OCI-LY7 (cell line): ENCODE data around the gene ADCYAP1. TPM values are rescaled to one million over a fixed set of nuclear protein-coding genes. Genes with fewer than 3 reads are reported as not detected.
"Not testable (repeated sequence)": the region's sequence is repeated elsewhere in the genome, so short reads cannot be mapped to it uniquely, and the experiment has no call there.

Source experiments
- BruUV-seq: library from RNA; stranded (reverse); fragments of 400-500 nt; replicated peaks from 2 replicates; lab custom pipeline; 2021; lab: Mats Ljungman, UMichigan
- CTCF ChIA-PET: fragments of 300-600 bp; sonication (Branson Sonifier 250); formaldehyde crosslinking; loops from one replicate; lab custom pipeline; 2022; ENCODE audit warnings: antibody characterized with exemption; ENCODE audit not compliant: unreplicated experiment; lab: Charles Lee
- POLR2A ChIA-PET: fragments of 300-600 bp; sonication (Branson Sonifier 250); formaldehyde crosslinking; loops from one replicate; lab custom pipeline; 2022; ENCODE audit warnings: antibody characterized with exemption; lab: Charles Lee
- DNase-seq: peaks from one replicate; pipeline ENCODE4 v3.0.0-alpha.2; 2015; ENCODE audit warnings: low spot score
- H2AFZ ChIP-seq: fragments of 200-600 bp; sonication (generic), shearing (Covaris generic); 2 replicates; pipeline ENCODE4 v1.6.1; 2014; ENCODE audit warnings: mild to moderate bottlenecking, antibody characterized with exemption, low read length, moderate library complexity
- H3K27ac ChIP-seq: fragments of 200-600 bp; sonication (generic); 2 replicates; pipeline ENCODE4 v1.5.1; 2014; ENCODE audit warnings: mixed run types, low read depth, mild to moderate bottlenecking, moderate library complexity, low read length, inconsistent platforms; ENCODE audit not compliant: poor library complexity, severe bottlenecking
- H3K36me3 ChIP-seq: fragments of 200-600 bp; sonication (generic); 2 replicates; pipeline ENCODE4 v1.6.1; 2014; ENCODE audit warnings: mild to moderate bottlenecking, antibody characterized with exemption, low read length, moderate library complexity, mixed read lengths; ENCODE audit not compliant: insufficient read depth
- H3K4me1 ChIP-seq: fragments of 200-600 bp; sonication (generic); 2 replicates; pipeline ENCODE4 v1.5.1; 2014; ENCODE audit warnings: mild to moderate bottlenecking, low read length; ENCODE audit not compliant: insufficient read depth, poor library complexity, severe bottlenecking
- H3K4me2 ChIP-seq: fragments of 200-600 bp; sonication (generic); 2 replicates; pipeline ENCODE4 v1.6.1; 2014; ENCODE audit warnings: mild to moderate bottlenecking, low read length
- H3K4me3 ChIP-seq: fragments of 200-600 bp; sonication (generic); 2 replicates; pipeline ENCODE4 v1.5.1; 2014; ENCODE audit warnings: mild to moderate bottlenecking, low read depth, low read length; ENCODE audit not compliant: poor library complexity, severe bottlenecking
- H3K79me2 ChIP-seq: fragments of 200-600 bp; sonication (generic); 2 replicates; pipeline ENCODE4 v1.6.1; 2016; ENCODE audit warnings: low read depth, mild to moderate bottlenecking, low read length, moderate library complexity, mixed read lengths; ENCODE audit not compliant: insufficient read depth
- H3K9me2 ChIP-seq: fragments of 200-600 bp; sonication (generic); 2 replicates; pipeline ENCODE4 v1.6.1; 2016; ENCODE audit warnings: mild to moderate bottlenecking, low read length, mixed read lengths; ENCODE audit not compliant: insufficient read depth
- H3K9me3 ChIP-seq: fragments of 200-600 bp; sonication (generic); 2 replicates; pipeline ENCODE4 v1.6.1; 2014; ENCODE audit warnings: mild to moderate bottlenecking, mixed run types, low read length, mixed read lengths
- H4K20me1 ChIP-seq: fragments of 200-600 bp; sonication (generic); 2 replicates; pipeline ENCODE4 v1.6.1; 2014; ENCODE audit warnings: mild to moderate bottlenecking, antibody characterized with exemption, low read length, moderate library complexity, mixed read lengths; ENCODE audit not compliant: insufficient read depth
- CTCF ChIP-seq: fragments of 200-600 bp; sonication (generic); conservative IDR thresholded peaks from 2 replicates; pipeline ENCODE4 v1.5.1; 2014; ENCODE audit warnings: mild to moderate bottlenecking, antibody characterized with exemption, low read length, moderate library complexity, mixed read lengths
- EZH2phosphoT487 ChIP-seq: fragments of 200-600 bp; sonication (generic); IDR thresholded peaks from 2 replicates; pipeline ENCODE4 v1.6.1; 2018; ENCODE audit warnings: low read depth, borderline replicate concordance, mild to moderate bottlenecking, mixed run types, antibody characterized with exemption, low read length, moderate library complexity, mixed read lengths
- intact Hi-C: fragments of 100-400 bp; cut with micrococcal nuclease; formaldehyde crosslinking; loops from one replicate; pipeline ENCODE4 v1.10.0; 2022; ENCODE audit not compliant: unreplicated experiment
- total RNA-seq, 2 experiments: library from RNA; depleted of rRNA in 1 of 2; stranded (reverse); fragments of >200 nt in 1 of 2; shearing (Covaris generic) in 1 of 2; gene quantifications; 2 replicates each; pipeline ENCODE4 v1.2.3, GENCODE V29; 2014 to 2022

Gene ADCYAP1
- total RNA-seq, 2 experiments from 2014 or later, result not detected

GRCh38 chr18:864872-865273, 39.8 kb upstream of the ADCYAP1 start:
- Histone ChIP-seq H3K36me3 (no peaks in the 10 kb centered on the region), H4K20me1 (no peaks in the 10 kb centered on the region), H3K9me3 (no peaks in the 10 kb centered on the region), H2AFZ (no peak overlapping the region), H3K9me2 (no peaks in the 10 kb centered on the region), H3K4me1 (no peaks in the 10 kb centered on the region), H3K27ac (no peak overlapping the region), H3K79me2 (no peaks in the 10 kb centered on the region), H3K4me3 (no peak overlapping the region), H3K4me2 (no peak overlapping the region)
- intact Hi-C loops, result no loop called here
- TF ChIP-seq EZH2phosphoT487 (no peak), CTCF (peak; percentile 88)
- ChIA-PET POLR2A (interaction anchor here (0.5 kb wide), 1 partner anchor 135 kb away, joined by 3 read pairs; no protein-coding TSS in a partner anchor), CTCF (no interaction called here)
- peak; percentile 57 for DNase-seq
- no TSS peak for BruUV-seq

GRCh38 chr18:867257-867656, 37.4 kb upstream of the ADCYAP1 start:
- Histone ChIP-seq H2AFZ (no peak overlapping the region), H3K9me3 (no peaks in the 10 kb centered on the region), H3K79me2 (no peaks in the 10 kb centered on the region), H3K4me2 (no peak overlapping the region), H3K9me2 (no peaks in the 10 kb centered on the region), H3K4me3 (no peak overlapping the region), H3K27ac (no peak overlapping the region), H3K4me1 (no peaks in the 10 kb centered on the region), H4K20me1 (no peaks in the 10 kb centered on the region), H3K36me3 (no peaks in the 10 kb centered on the region)
- no peak for DNase-seq
- TF ChIP-seq CTCF, result no peak
- TF ChIP-seq EZH2phosphoT487, result no peak
- CTCF ChIA-PET, result no interaction called here
- no TSS peak for BruUV-seq
- POLR2A ChIA-PET, result no interaction called here
- intact Hi-C loops, result no loop called here

GRCh38 chr18:873426-873825, 31.2 kb upstream of the ADCYAP1 start:
- H3K9me2 ChIP-seq, H3K27ac ChIP-seq, H3K36me3 ChIP-seq, H3K4me2 ChIP-seq, POLR2A ChIA-PET, H3K4me3 ChIP-seq, H3K9me3 ChIP-seq, H3K4me1 ChIP-seq, H4K20me1 ChIP-seq, CTCF ChIA-PET, DNase-seq, intact Hi-C loops, BruUV-seq, H2AFZ ChIP-seq, H3K79me2 ChIP-seq: not testable (repeated sequence)
